Iris pigment epithelial cell (primary cell): ENCODE results near the gene MRPL40.

Experiments used
- DNase-seq: peaks from one replicate; pipeline ENCODE4 v3.0.0-alpha.2; 2011; ENCODE audit warnings: low read depth

Gene MRPL40

GRCh38 chr22:19432133-19432851, at the start of gene MRPL40:
TSS of gene MRPL40 (plus strand) at chr22:19432545. CDS start at chr22:19432555, 10 bp downstream.
- peak; percentile 96 for DNase-seq

GRCh38 chr22:19383292-19383691, 49.1 kb upstream of the MRPL40 start:
- DNase-seq = no peak

- DNase-seq = no peak
These were observed 47.0 kb upstream of the MRPL40 start for GRCh38 chr22:19385221-19385906.

GRCh38 chr22:19386248-19386647, 46.1 kb upstream of the MRPL40 start:
- DNase-seq = no peak

- DNase-seq = peak; percentile 38
These were observed 45.3 kb upstream of the MRPL40 start for GRCh38 chr22:19387038-19387437.

GRCh38 chr22:19387575-19387974, 44.8 kb upstream of the MRPL40 start:
- no peak for DNase-seq

- DNase-seq = no peak
These were observed 38.6 kb upstream of the MRPL40 start for GRCh38 chr22:19393704-19394103.

GRCh38 chr22:19394274-19395050, 37.9 kb upstream of the MRPL40 start:
- no peak for DNase-seq

- DNase-seq = no peak
These were observed 37.1 kb upstream of the MRPL40 start for GRCh38 chr22:19395276-19395675.

GRCh38 chr22:19396561-19396933, 35.8 kb upstream of the MRPL40 start:
- DNase-seq = no peak

GRCh38 chr22:19396934-19397733, 35.2 kb upstream of the MRPL40 start:
- DNase-seq = no peak

GRCh38 chr22:19397734-19398104, 34.6 kb upstream of the MRPL40 start:
- no peak for DNase-seq

- no peak for DNase-seq
These were observed 34.1 kb upstream of the MRPL40 start for GRCh38 chr22:19398206-19398605.

- DNase-seq = no peak
These were observed 33.7 kb upstream of the MRPL40 start for GRCh38 chr22:19398652-19399051.

- no peak for DNase-seq
These were observed 31.5 kb upstream of the MRPL40 start for GRCh38 chr22:19400881-19401280.

- DNase-seq = no peak
These were observed 30.9 kb upstream of the MRPL40 start for GRCh38 chr22:19401483-19401882.

- DNase-seq = no peak
These were observed 29.6 kb upstream of the MRPL40 start for GRCh38 chr22:19402642-19403191.

GRCh38 chr22:19404676-19405075, 27.7 kb upstream of the MRPL40 start:
- DNase-seq = no peak

- no peak for DNase-seq
These were observed 27.2 kb upstream of the MRPL40 start for GRCh38 chr22:19405133-19405532.

- no peak for DNase-seq
These were observed 26.7 kb upstream of the MRPL40 start for GRCh38 chr22:19405652-19406051.

- DNase-seq = no peak
These were observed 26.0 kb upstream of the MRPL40 start for GRCh38 chr22:19406281-19406811.

GRCh38 chr22:19406846-19407245, 25.5 kb upstream of the MRPL40 start:
- no peak for DNase-seq
